Motor neuron (in vitro differentiated cells): ENCODE data around the gene SLIT1. TPM values are rescaled to one million over a fixed set of nuclear protein-coding genes. Genes with fewer than 3 reads are reported as not detected.

Experiments
- ATAC-seq, 8 experiments: fragments of 200-7000 bp; cut with Tn5 transposase; replicated peaks in 6 of 8; 2 replicates each; pipeline ENCODE4 v1.8.0; 2021; ENCODE audit warnings: mild to moderate bottlenecking in 8 of 8, moderate library complexity in 8 of 8
- H3K27ac ChIP-seq, 2 donors: fragments of 250-450 bp; sonication (Bioruptor Pico); 2 replicates each; pipeline ENCODE4 v1.9.0; 2021; ENCODE audit warnings: antibody characterized with exemption in 2 of 2, mild to moderate bottlenecking in 2 of 2, moderate library complexity in 1 of 2
- H3K4me1 ChIP-seq, 2 donors: fragments of 250-450 bp; sonication (Bioruptor Pico); replicated peaks in 1 of 2; 2 replicates each; pipeline ENCODE4 v1.6.1; 2021; ENCODE audit warnings: antibody characterized with exemption in 2 of 2, mild to moderate bottlenecking in 2 of 2, moderate library complexity in 1 of 2
- H3K4me3 ChIP-seq, 5 donors: fragments of 250-450 bp; sonication (Bioruptor Pico); 2 replicates each; pipeline ENCODE4 v1.9.0; 2021; ENCODE audit warnings: antibody characterized with exemption in 5 of 5, mild to moderate bottlenecking in 5 of 5, moderate library complexity in 4 of 5
- WGBS, 10 experiments: fragments of 450-650 bp; shearing (Covaris generic); methylation state at CpG; one replicate each; pipeline ENCODE4 v1.0.0; 2022; 5-methylcytosine and 5-hydroxymethylcytosine counted together
- in situ Hi-C, 9 experiments: fragments of 400-800 bp; cut with MboI; loops; one replicate each; pipeline ENCODE4 v1.15.0; 2021; ENCODE audit warnings: low sequenced_read_pairs in 9 of 9, low pct_unique_long_range_greater_than_20kb in 2 of 9; ENCODE audit not compliant: unreplicated experiment in 9 of 9
- total RNA-seq, 8 experiments: library from RNA; unstranded; fragments of 300-600 nt; gene quantifications; 2 replicates each; pipeline versions ENCODE4 v1.2.3 to v1.2.4, GENCODE V29; 2022

The SLIT1 gene
- total RNA-seq, 8 experiments from 2014 or later: 0.20 to 137 (median 54.2) TPM

GRCh38 chr10:97217299-97217698 lies 31.5 kb upstream of the SLIT1 start:
- in situ Hi-C loops: loop anchor here in 4 of 9 experiments (10.0 to 25.0 kb wide), 4 partner anchors 142 to 830 kb away; no protein-coding TSS in a partner anchor

GRCh38 chr10:97215619-97216260 lies 30.0 kb upstream of the SLIT1 start:
- Histone ChIP-seq H3K27ac (no peak overlapping the region), H3K4me3 (no peak overlapping the region), H3K4me1 (no peaks in the 10 kb centered on the region)
- no peak for ATAC-seq
- in situ Hi-C loops: loop anchor here in 4 of 9 experiments (10.0 to 25.0 kb wide), 4 partner anchors 141 to 828 kb away; no protein-coding TSS in a partner anchor
- 69 to 100% (median 88%) methylated on average over 1 to 11 of the region's 15 CpGs; no CpG with 5 or more reads in 1 of the 10 experiments for WGBS, 10 experiments

More at GRCh38 chr10:97217299-97217698, 31.5 kb upstream of the SLIT1 start:
- Histone ChIP-seq H3K4me3 (no peak overlapping the region), H3K27ac (no peak overlapping the region), H3K4me1 (peaks cover 3 to 4% of the 10 kb centered on the region in 2 donors)
- ATAC-seq: no peak
- 11 to 100% (median 73%) methylated on average over 1 to 3 of the region's 3 CpGs; no CpG with 5 or more reads in 2 of the 10 experiments for WGBS, 10 experiments

GRCh38 chr10:97213431-97213830 lies 27.7 kb upstream of the SLIT1 start:
- ATAC-seq: no peak
- Histone ChIP-seq H3K4me3 (no peak overlapping the region), H3K27ac (no peak overlapping the region), H3K4me1 (peaks cover 0 to 2% of the 10 kb centered on the region in 2 donors)
- in situ Hi-C loops: loop anchor here in 4 of 9 experiments (10.0 to 25.0 kb wide), 4 partner anchors 139 to 826 kb away; no protein-coding TSS in a partner anchor
- 0 to 80% (median 40%) methylated on average over 1 to 3 of the region's 9 CpGs; no CpG with 5 or more reads in 7 of the 10 experiments for WGBS, 10 experiments

- Histone ChIP-seq H3K4me3 (no peak overlapping the region), H3K27ac (no peak overlapping the region), H3K4me1 (peaks cover 0 to 2% of the 10 kb centered on the region in 2 donors)
- ATAC-seq: no peak
- in situ Hi-C loops: loop anchor here in 4 of 9 experiments (10.0 to 25.0 kb wide), 4 partner anchors 136 to 824 kb away; no protein-coding TSS in a partner anchor
- WGBS, 10 experiments: 71 to 100% (median 90%) methylated on average over 1 to 7 of the region's 9 CpGs; no CpG with 5 or more reads in 4 of the 10 experiments
These were observed 25.5 kb upstream of the SLIT1 start for GRCh38 chr10:97211229-97211628.

- peak in 7 of 8 experiments; percentile 51 to 89 (median 73) for ATAC-seq
- H3K4me1 ChIP-seq: peaks cover 0 to 2% of the 10 kb centered on the region in 2 donors
- 3 to 33% (median 12%) methylated on average over 1 to 7 of the region's 8 CpGs; no CpG with 5 or more reads in 2 of the 10 experiments for WGBS, 10 experiments
- in situ Hi-C loops: loop anchor here in 4 of 9 experiments (10.0 to 25.0 kb wide), 4 partner anchors 136 to 823 kb away; no protein-coding TSS in a partner anchor
- H3K27ac ChIP-seq: no peak overlapping the region
- no peak overlapping the region for H3K4me3 ChIP-seq
These were observed 24.8 kb upstream of the SLIT1 start for GRCh38 chr10:97210543-97210960.

- 0 to 68% (median 57%) methylated on average over 1 to 3 of the region's 7 CpGs; no CpG with 5 or more reads in 3 of the 10 experiments for WGBS, 10 experiments
- no peak overlapping the region for H3K27ac ChIP-seq
- peaks cover 0 to 2% of the 10 kb centered on the region in 2 donors for H3K4me1 ChIP-seq
- peak in 2 of 8 experiments; percentile 26 to 33 for ATAC-seq
- in situ Hi-C loops: loop anchor here in 6 of 9 experiments (10.0 to 25.0 kb wide), 4 partner anchors 133 to 821 kb away; no protein-coding TSS in a partner anchor
- no peak overlapping the region for H3K4me3 ChIP-seq
These were observed 22.1 kb upstream of the SLIT1 start for GRCh38 chr10:97207756-97208346.

- peak in 1 of 8 experiments; percentile 37 for ATAC-seq
- no peak overlapping the region for H3K4me3 ChIP-seq
- WGBS, 10 experiments: 80 to 100% (median 96%) methylated on average over 2 of the region's 6 CpGs; no CpG with 5 or more reads in 6 of the 10 experiments
- peaks cover 0 to 2% of the 10 kb centered on the region in 2 donors for H3K4me1 ChIP-seq
- in situ Hi-C loops: loop anchor here in 6 of 9 experiments (10.0 to 25.0 kb wide), 4 partner anchors 132 to 820 kb away; no protein-coding TSS in a partner anchor
- no peak overlapping the region for H3K27ac ChIP-seq
These were observed 21.4 kb upstream of the SLIT1 start for GRCh38 chr10:97207131-97207530.

GRCh38 chr10:97204826-97205679 lies 19.3 kb upstream of the SLIT1 start:
- ATAC-seq: peak in 5 of 8 experiments; percentile 26 to 49 (median 37)
- in situ Hi-C loops: loop anchor here in 6 of 9 experiments (10.0 to 25.0 kb wide), 4 partner anchors 130 to 818 kb away; no protein-coding TSS in a partner anchor
- WGBS, 10 experiments: 30 to 96% (median 90%) methylated on average over 2 to 9 of the region's 14 CpGs; no CpG with 5 or more reads in 5 of the 10 experiments
- Histone ChIP-seq H3K4me3 (no peak overlapping the region), H3K27ac (no peak overlapping the region), H3K4me1 (no peaks in the 10 kb centered on the region)

- H3K4me1 ChIP-seq: no peaks in the 10 kb centered on the region
- no peak overlapping the region for H3K4me3 ChIP-seq
- in situ Hi-C loops: loop anchor here in 6 of 9 experiments (10.0 to 25.0 kb wide), 4 partner anchors 128 to 816 kb away; no protein-coding TSS in a partner anchor
- no peak overlapping the region for H3K27ac ChIP-seq
- 33 to 93% (median 80%) methylated on average over 1 to 3 of the region's 7 CpGs; no CpG with 5 or more reads in 5 of the 10 experiments for WGBS, 10 experiments
- no peak for ATAC-seq
These were observed 17.5 kb upstream of the SLIT1 start for GRCh38 chr10:97203220-97203619.

GRCh38 chr10:97200616-97201015 lies 14.9 kb upstream of the SLIT1 start:
- WGBS, 10 experiments: 11 to 100% (median 81%) methylated on average over 1 to 4 of the region's 6 CpGs
- H3K27ac ChIP-seq: no peak overlapping the region
- H3K4me1 ChIP-seq: peaks cover 3 to 6% of the 10 kb centered on the region in 2 donors
- in situ Hi-C loops: loop anchor here in 6 of 9 experiments (10.0 to 25.0 kb wide), 4 partner anchors 126 to 813 kb away; no protein-coding TSS in a partner anchor
- H3K4me3 ChIP-seq: no peak overlapping the region
- no peak for ATAC-seq

GRCh38 chr10:97199152-97199551 lies 13.4 kb upstream of the SLIT1 start:
- in situ Hi-C loops: loop anchor here in 3 of 9 experiments (10.0 to 25.0 kb wide), 2 partner anchors 112 to 124 kb away; no protein-coding TSS in a partner anchor
- H3K27ac ChIP-seq: no peak overlapping the region
- WGBS, 10 experiments: 0 to 83% (median 60%) methylated on average over 1 to 3 of the region's 3 CpGs; no CpG with 5 or more reads in 3 of the 10 experiments
- no peak for ATAC-seq
- H3K4me1 ChIP-seq: peaks cover 3 to 7% of the 10 kb centered on the region in 2 donors
- H3K4me3 ChIP-seq: no peak overlapping the region
